Inferior parietal cortex (tissue), 1 donor: ENCODE results near the gene RPS18.

Source experiments
- DNase-seq: peaks from one replicate; pipeline ENCODE4 v3.0.0-alpha.2; 2016; ENCODE audit errors: extremely low spot score

The RPS18 gene

DNA sequence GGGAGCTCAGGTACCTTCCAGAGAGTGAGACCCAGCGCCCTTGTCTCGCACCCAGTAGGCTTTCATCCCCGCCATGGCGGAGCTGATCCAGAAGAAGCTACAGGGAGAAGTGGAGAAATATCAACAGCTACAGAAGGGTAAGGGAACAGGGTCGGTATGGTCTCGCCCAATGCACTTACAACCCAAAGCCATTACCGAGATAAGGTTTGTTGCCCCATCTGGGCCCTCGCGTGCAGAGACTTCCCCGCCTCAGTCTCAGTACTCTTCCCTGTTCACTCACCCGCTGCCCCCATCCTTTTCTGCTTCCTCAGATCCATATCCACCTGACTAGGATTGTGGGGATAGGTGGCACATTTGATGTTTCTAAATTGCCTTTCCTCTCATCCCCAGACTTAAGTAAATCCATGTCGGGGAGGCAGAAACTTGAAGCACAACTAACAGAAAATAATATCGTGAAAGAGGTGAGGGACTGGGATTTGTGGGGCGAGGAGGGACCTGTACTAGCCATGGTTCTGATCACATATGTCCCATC lies 18.0 kb downstream of the RPS18 start:
- DNase-seq, result no peak

DNA sequence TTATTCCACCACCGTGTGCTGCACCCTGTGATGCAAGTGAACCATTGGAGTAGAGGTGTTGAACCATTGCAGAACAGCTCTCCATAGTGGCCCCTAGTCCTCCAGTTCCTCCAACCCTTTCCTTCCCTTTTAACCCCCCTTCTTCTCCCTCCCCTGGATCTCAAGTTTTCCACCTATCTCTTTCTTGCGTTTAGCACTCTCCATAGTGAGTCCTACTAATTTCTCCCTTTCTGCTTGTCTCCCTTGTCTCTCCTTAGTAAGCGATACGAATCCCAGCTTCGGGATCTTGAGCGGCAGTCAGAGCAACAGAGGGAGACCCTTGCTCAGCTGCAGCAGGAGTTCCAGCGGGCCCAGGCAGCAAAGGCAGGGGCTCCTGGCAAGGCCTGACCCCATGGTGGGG lies 18.6 kb downstream of the RPS18 start:
- DNase-seq, result no peak

DNA sequence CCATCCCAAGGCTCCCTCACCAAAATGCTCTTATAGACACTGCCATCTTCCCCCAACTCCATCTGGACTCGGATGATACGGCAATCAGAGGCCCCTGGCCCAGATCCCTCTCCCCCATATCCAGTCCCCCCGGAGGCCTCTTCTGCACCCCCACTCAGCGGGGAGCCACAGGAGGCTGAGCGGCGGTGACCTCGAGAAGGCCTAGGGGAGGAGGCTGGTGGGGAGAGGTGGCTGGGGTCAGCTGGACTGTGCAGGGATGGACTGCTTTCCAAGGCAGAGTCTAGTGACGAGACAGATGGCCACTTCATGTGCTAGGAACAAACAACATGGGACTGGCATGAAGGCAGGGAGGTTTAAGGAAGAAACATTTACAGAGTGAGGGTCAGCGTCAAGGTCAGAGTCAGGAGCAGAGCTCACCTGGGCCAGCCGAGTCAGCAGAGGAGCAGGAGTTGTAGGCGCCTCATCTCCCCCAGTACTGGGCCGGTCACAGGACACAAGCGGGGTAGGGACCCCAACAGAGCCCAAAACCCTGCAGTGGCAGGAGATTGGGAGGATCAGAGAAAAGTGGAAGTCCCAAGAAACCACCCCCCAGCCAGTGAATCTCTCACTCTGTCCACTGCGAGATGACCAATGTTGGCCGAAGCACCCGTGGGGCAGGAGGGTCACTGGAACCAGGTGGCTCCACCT lies 21.3 kb downstream of the RPS18 start:
- DNase-seq, result no peak

DNA sequence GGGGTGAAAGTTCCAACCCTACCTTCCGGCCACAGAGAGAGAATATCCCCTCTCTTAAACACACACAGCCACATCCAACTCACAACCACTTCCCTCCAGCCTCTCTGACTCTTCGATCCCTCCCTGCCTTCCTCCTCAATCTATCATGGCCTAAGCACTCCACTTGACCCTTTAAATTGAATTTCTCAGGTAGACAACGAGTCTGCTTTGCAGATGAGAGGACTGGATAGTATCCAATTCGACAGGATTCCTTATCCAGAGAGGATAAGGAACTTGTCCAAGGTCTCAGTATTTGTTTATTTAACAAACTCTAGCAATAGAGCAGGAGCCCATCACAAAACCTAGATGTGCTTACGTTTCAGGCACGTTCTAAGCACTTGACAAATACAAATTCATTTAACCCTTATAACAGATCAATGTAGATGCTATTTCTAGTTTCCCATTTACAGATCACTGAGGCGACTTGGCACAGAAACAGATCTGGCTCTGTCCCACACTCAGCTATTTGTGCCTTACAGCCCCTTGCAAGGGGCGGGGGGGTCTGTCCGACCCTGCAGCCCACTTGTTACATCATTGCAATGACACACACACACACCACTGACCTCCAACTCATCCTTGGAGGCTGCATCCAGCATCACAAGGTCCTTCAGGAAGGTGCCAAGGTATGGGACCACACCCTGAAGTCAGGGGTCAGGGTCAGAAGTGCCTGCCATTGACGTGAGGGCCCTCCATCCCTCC lies 22.4 kb downstream of the RPS18 start:
- DNase-seq, result no peak

DNA sequence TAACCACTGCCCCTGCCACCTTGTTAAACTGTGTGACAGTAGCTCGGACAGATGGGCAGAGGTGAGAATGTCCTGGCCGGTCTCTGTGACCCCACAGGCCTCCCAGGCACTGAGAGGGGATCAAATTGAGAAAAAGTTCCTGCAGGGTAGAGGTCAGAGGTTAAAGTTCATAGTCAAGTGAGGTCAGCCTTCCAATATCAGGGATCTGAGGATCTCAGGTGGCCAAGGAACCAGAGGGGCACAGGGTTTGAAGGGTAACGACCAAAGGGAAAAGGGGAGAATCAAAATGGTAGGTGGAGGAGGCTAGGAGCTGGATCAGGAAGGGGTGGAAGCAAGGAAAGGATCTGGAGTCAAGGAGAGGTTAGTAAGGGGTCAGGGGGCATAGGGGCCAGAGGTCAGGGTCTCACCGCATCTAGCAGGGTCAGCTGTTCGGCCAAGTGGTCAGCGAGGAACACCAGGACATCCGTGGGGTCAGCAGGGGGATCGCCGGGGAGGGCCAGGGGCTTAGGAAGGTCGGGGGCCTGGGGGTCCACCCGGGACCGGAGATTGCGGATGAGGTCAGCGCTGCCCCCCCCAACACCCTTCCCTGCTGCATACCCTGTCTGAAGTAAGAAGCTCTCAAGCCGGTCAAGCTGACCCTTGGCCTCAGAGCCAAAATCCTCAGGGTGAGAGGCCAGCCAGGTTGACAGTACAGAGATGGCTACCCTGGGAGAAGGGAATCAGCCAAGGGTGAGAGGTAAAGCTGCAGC lies 23.9 kb downstream of the RPS18 start:
- DNase-seq, result no peak

DNA sequence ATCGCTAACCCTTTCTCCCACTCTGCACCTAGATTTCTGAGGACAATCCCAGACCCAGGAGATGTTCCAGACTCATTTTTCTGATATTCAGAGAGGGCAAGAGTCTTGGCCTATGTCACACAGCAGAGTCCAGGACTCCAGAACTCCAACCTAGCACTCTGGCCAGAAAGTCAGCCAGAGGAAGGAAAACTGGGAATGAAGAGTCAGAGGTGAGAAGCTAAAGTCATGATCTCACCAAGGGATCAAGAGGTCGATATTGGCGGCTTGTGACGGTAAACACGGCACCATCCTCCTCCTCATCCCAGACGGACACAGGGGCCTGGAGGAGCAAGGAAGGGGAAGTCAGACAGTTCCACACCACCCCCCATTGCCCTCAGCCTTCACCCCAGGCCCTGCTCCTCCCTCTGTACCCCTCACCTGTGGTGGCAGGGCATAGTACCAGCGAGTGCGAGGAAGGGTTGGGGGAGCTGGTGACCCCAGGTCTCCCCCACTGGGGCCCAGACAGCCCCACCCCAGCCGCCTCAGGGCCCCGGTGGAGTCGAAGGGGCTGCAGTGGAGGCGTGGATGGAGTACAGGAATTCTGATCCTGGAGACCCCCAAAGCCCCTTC lies 25.0 kb downstream of the RPS18 start:
- DNase-seq, result no peak

DNA sequence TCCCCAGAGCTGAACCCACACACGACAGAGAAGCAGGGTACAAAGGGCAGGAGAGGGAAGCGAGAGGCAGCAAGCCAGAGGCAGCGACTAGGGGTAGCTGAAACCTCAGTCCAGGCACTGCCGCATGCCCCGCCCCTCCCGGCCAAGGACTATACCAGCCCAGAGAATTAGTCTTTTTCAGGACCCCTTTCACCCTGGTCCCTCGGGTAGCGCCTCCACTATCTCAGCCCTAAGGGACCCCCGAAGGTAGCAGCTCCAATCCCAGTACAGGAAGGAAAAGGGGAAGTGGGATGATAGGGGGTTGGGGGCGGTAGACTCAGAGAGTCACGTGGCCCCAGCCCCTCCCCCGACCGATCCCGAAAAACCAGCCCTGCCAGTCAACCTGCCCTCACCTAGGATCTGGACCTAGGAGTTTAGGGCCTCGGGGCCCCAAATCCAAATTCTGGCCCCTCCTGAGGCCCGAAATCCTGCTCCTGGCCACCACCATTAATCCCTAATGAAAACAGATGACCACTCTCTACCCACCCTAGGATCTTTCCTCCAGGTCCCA lies 25.6 kb downstream of the RPS18 start:
- no peak for DNase-seq

DNA sequence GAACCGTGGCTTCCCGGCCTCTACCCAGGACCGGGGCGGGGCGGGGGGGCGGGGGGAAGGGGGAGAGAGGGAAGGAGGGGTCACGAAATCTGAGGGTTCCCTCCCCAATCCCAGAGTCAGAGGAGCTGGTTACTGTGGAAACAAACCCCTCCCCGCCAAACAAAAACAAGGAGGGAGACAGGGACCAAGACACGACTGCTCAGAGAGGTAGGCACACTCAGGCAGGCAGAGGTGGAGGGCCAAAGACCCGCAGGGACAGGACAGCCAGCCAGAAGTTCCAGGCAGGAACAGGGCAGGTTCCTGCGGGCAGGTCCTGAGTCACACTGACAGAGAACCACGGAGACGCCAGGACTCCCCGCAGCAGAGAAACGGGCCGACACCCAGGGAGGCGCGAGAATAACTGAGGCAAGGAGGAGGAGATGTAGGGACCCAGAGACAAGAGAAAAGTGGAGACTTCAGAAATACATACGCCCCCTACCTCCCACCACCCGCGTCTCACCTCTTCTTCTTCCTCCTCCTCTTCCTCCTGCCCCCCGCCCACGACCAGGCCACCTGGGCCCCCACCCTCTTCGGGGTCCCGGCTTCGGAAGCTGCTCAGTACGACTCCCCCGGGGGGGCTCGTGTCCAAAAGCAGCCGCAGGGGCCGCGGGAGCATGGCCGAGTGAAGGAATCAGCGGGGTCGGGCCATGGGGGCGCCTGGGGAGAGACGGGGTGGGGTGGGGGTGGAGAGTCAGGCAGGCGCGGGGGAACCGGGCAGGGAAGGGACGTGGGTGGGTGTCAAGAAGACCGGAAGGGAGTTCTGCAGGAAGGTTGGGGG lies 26.3 kb downstream of the RPS18 start:
- no peak for DNase-seq

DNA sequence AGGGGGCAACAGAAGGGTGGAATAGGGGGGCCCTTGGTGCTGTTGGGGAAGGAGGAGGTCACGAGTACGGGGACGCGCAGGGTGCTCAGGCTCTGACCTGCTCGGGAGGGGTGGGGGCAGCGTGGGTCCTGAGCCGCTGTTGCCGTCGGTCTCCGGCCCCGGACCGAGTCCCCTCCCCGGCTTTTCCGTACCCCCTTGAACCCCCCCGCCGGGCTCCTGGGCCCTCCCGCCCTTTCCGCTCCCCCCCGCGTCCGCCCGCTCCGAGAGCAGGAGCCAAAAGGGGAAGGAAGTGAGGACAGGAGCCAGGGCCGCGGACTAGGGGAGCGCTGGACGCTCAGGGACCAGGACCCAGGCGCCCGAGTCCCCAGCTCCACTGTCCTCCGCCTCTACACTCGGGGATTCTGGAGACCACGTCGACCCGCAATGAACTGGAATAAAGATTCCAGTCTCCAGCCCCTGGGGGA lies 26.9 kb downstream of the RPS18 start, which contains the start of gene RGL2:
TSS of gene RGL2 (minus strand) at position 170 of the 464 bp plus-strand sequence. CDS start 332 bp downstream, outside the sequence.
- DNase-seq, result no peak

DNA sequence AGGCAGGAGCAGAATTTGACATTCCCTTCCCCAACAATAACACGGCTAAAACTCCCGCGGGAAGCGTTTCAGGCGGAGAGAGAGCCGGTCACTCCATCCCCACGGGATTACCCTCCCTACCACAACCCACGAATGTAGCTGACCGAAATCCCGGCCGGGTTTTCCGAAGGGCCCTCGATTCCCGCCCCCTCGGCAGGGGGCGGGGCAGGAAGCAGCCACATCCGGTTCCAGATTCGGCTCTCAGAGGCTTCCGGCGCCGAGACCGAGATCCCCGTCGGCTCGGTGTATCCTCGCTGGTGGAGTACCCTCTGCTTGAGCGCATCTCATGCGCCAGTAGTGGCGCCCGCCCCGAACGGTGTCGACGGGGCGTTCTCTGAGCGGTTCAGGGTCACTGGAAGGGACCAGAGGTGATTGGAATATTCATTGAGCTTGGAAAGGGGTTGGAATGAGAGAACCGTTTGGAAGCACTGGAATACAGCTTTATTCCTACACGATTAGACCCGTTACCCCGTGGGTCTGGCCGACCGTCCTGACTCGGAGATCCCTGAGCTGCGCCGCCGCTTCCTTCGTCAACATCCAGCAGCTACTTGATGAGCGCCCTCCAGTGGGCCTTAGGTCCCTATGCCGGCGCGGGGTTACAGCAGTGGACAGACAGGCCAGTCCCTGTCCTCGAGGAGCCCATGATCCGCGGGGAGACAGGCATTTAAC lies 27.5 kb downstream of the RPS18 start:
- DNase-seq, result peak; percentile 95

DNA sequence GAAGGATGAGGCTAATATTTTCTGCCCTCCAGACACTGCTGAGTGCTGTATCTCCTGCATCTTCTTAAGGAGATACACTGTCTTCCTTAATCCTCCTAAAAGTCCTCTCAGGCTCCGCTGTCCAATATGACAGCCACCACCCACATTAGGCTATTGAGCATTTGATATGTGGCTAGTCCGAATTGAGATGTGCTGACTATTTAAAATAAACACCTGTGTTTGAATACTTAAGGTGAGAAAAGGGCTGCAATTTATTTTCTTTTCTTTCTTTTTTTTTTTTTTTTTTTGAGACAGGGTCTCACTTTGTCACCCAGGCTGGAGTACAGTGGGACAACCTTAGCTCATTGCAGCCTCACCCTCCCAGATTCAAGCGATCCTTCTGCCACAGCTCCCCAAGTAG lies 30.0 kb downstream of the RPS18 start:
- no peak for DNase-seq

DNA sequence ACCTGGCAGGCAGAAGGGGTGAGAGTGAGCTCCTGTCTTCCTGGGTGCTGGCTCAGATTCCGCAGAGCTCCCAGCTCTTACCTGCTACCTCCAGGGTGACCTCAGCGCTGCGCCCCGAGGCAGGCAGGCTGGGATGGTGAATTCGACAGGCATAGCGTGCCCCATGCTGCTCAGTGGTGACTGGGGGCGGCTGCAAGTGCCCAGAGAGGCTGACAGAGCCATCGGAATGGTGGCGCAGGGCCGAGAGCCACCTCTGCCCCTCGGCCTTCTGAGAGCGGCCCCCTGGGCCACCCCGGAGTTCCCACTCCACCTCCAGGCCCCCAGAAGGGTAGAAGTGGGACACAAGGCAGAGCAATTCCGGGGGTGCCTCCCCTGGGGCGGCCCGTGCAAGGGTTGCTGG lies 32.3 kb downstream of the RPS18 start:
- no peak for DNase-seq

DNA sequence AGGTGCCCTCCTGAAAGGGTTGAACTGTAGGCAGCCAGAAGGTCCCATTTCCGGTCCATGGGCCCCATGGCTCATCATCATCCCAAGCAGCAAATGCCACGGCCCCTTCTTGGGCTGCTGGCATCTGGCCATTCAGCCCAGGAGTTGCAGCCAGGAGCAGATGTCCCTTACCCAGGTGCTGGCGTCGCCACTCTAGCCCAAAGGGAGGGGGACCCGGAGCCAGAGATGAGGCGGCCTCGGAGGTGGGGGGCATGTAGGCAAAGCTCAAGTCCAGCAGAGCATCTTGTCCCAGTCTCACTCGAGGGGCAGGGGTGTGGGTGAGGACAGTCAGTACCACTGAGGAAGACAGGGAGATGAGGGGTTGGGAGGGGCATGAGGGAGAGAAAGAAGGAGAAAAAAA lies 33.2 kb downstream of the RPS18 start:
- DNase-seq, result no peak

DNA sequence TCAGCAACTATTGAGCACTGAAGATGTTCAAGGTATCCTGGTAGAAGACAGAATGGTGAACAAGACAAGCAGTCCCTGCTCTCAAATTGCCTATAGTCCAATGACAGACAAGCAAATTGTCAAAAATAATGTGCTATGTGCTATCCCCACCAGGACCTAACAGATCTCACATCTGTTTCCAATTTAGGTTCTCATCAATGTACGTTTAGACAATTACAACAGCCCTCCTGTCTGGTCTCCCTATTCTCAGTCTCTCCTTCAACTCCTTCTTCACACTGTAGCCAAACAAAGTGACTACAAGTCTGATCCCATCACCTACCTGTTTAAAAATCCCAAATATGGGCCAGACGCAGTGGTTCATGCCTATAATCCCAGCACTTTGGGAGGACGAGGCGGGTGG lies 34.5 kb downstream of the RPS18 start:
- no peak for DNase-seq

DNA sequence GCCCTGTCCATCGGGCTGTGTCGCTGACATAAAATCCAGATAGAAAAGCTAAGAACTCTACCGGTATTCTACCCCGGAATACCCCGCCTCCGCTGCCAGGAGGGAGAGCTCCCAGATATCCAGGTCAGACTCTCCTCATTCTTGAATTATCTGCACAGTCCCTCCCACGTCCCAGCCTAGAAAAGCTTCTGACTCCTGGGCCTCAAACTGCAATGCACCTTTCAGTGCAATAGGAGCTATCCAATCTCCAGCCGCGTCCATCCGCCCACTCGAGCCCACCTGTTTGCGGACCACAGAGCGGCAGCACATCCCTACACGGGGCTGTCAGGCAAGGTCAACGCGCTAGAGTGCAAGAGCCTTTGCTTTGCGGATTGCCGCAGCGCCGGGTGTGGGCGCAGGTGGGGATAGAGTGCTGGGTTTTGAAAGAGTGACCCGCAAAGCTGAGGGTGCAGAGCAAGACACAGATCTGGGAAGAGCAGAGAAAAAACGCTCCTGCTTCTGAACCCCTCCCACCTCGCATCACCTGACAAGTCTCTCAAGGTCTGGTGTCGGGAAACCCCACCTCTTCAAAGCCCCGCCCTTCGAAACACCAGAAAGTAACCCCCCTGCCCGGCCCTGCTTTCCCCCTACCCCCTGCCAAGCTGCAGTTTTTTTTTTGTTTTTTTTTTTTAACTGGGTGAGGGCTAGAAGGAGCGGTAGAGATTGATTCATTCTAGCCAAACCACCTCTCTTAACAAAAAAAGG lies 40.7 kb downstream of the RPS18 start:
- DNase-seq, result peak; percentile 55

DNA sequence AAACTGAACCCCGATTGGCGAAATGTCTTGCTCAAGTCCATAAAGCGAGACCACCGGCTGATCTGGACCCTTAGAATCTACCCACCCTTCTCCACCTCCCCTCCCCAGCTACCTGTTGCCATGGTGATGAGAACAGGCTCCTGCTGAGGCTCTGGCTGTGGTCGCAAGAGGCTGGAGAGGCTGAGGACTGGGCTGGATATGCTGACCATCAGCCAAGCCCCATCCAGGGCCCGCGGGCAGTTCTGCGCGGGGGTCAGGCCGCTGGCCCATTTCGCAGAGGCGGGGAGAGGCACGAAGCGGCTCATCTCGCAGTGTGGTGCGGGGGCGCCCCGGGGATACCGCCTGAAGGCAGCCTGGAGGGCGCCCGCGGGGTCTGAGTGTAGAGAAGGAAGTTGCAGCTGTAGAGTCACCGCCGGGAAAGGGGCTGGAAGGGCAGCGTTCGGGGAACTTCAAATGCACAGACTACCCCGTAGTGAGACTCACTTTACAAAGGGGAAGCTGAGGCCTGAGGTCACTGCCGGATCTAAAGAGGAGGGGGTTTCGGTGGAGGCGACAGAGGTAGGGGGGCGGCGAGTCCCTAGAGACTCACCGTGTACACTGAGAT lies 41.3 kb downstream of the RPS18 start:
- no peak for DNase-seq

DNA sequence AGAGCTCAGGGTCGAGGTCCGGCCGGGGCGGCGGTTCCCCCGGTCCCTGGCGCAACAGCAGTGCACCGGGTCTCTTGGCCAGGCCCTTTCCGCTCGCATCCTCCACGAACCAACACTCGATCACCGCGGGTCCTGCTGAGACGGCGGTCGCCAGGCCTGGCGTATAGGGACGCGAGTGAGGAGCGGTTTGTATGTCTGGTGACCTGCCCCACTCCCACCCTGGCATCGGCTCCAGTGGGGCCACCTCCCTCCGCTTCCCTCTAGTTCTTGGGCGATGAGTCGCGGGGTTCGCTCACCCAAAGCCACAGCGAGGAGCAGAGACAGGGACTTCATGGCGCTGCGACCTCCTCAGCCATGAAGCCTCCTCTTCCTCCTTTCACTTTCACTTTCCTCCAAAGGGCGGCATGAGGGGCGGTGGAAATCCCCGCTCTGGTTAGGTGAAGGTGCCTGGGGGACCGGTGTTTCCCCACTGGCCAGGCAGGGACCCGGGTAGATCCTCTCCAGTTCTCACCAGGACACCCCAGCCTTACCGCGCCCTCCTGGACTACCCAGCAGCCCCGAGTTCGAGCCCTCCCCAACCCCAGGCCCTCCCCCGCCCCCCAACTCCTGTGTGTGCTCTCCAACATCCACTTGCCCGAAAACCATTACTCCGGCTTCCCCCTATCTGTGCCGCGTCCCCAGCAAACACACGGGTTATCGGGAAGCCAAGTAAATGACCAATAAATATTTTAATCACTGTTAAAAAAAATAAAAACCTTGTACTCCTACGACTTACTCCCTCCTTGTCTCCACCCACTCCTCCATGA lies 42.0 kb downstream of the RPS18 start, which contains the start of gene TAPBP:
TSS of gene TAPBP (minus strand) at position 370 of the 806 bp plus-strand sequence. CDS start at position 333, 37 bp downstream.
- peak; percentile 52 for DNase-seq

DNA sequence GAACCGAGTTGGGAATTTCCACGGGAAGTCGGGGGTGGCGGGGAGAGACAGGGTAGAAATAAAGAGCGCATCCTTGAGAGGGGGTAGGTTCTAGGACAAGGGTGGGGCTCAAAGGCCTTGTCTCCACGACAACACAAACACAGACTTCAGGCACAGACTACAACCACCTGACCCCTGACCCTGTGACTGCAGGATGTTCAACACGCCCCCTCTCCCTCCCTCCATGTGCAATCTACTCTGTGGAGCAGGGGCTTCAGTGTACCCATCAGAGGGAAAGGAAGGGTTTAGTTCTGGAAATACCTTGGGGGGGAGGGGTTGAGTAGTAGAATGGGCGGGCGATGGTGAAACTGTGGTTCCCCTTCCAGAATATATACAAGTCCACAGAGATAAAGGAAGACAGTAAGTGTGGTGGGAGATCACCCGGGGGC lies 42.7 kb downstream of the RPS18 start:
- peak; percentile 48 for DNase-seq
